HG02943 (cell line): ENCODE measurements around the gene TXNRD3.
"Not testable (repeated sequence)": the region's sequence is repeated elsewhere in the genome, so short reads cannot be mapped to it uniquely, and the experiment has no call there.

ENCODE experiments used
- ATAC-seq: cut with Tn5 transposase; IDR thresholded peaks from one replicate; pipeline ENCODE4 v1.9.1; 2021; ENCODE audit warnings: mild to moderate bottlenecking, low read depth, moderate library complexity; ENCODE audit not compliant: unreplicated experiment

The TXNRD3 gene

GRCh38 chr3:126655887-126656286 lies 963 bp upstream of the TXNRD3 start:
- ATAC-seq, result no peak

GRCh38 chr3:126649556-126650092 lies 5.3 kb downstream of the TXNRD3 start:
- ATAC-seq, result no peak

GRCh38 chr3:126646674-126647073 lies 8.2 kb downstream of the TXNRD3 start:
- ATAC-seq, result no peak

- no peak for ATAC-seq
These were observed 10.3 kb downstream of the TXNRD3 start for GRCh38 chr3:126644615-126645014.

- ATAC-seq, result no peak
These were observed 16.1 kb downstream of the TXNRD3 start for GRCh38 chr3:126638790-126639189.

GRCh38 chr3:126636436-126636835 lies 18.5 kb downstream of the TXNRD3 start:
- no peak for ATAC-seq

- ATAC-seq, result no peak
These were observed 20.1 kb downstream of the TXNRD3 start for GRCh38 chr3:126634803-126635202.

GRCh38 chr3:126630020-126630419 lies 24.9 kb downstream of the TXNRD3 start:
- ATAC-seq, result no peak

- ATAC-seq, result not testable (repeated sequence)
These were observed 29.2 kb downstream of the TXNRD3 start for GRCh38 chr3:126625735-126626134.

- ATAC-seq, result no peak
These were observed 32.2 kb downstream of the TXNRD3 start for GRCh38 chr3:126622694-126623093.

- no peak for ATAC-seq
These were observed 33.1 kb downstream of the TXNRD3 start for GRCh38 chr3:126621627-126622345.

- ATAC-seq, result no peak
These were observed 33.8 kb downstream of the TXNRD3 start for GRCh38 chr3:126621171-126621570.

- ATAC-seq, result no peak
These were observed 34.2 kb downstream of the TXNRD3 start for GRCh38 chr3:126620738-126621137.

- no peak for ATAC-seq
These were observed 36.2 kb downstream of the TXNRD3 start for GRCh38 chr3:126618760-126619159.

- ATAC-seq, result no peak
These were observed 36.9 kb downstream of the TXNRD3 start for GRCh38 chr3:126618021-126618420.

GRCh38 chr3:126617571-126617970 lies 37.4 kb downstream of the TXNRD3 start:
- ATAC-seq, result no peak

- ATAC-seq, result no peak
These were observed 38.0 kb downstream of the TXNRD3 start for GRCh38 chr3:126616931-126617330.

GRCh38 chr3:126613479-126614188 lies 41.3 kb downstream of the TXNRD3 start:
- ATAC-seq, result no peak

GRCh38 chr3:126612479-126613205 lies 42.3 kb downstream of the TXNRD3 start:
- no peak for ATAC-seq

GRCh38 chr3:126609909-126610308 lies 45.0 kb downstream of the TXNRD3 start:
- no peak for ATAC-seq
